Neural cell (in vitro differentiated cells): ENCODE results near the gene ARMH1. TPM values are rescaled to one million over a fixed set of nuclear protein-coding genes. Genes with fewer than 3 reads are reported as not detected.

Source experiments
- H2AFZ ChIP-seq: fragments of 200-600, 300-800 bp; sonication (generic), shearing (Covaris generic); 2 replicates; pipeline ENCODE4 v1.6.0; 2014; ENCODE audit warnings: low read depth, mild to moderate bottlenecking, antibody characterized with exemption, low read length, moderate library complexity
- H3F3A ChIP-seq: fragments of 200-600 bp; shearing (Covaris generic); 2 replicates; pipeline ENCODE4 v1.6.1; 2016; ENCODE audit warnings: mild to moderate bottlenecking, moderate library complexity, mixed read lengths, antibody characterized with exemption, low read length; ENCODE audit not compliant: insufficient read depth, poor library complexity, severe bottlenecking
- H3K27ac ChIP-seq: fragments of 200-600, 300-800 bp; sonication (generic), shearing (Covaris generic); 2 replicates; pipeline ENCODE4 v1.5.1; 2014; ENCODE audit warnings: mild to moderate bottlenecking, low read length, moderate library complexity
- H3K27me3 ChIP-seq: fragments of 300-800, 200-600 bp; sonication (generic), shearing (Covaris generic); 2 replicates; pipeline ENCODE4 v1.6.0; 2014; ENCODE audit warnings: mild to moderate bottlenecking, low read depth, low read length, moderate library complexity; ENCODE audit not compliant: insufficient read depth
- H3K36me3 ChIP-seq: fragments of 300-800, 200-600 bp; sonication (generic), shearing (Covaris generic); 2 replicates; pipeline ENCODE4 v1.5.1; 2014; ENCODE audit warnings: mild to moderate bottlenecking, antibody characterized with exemption, low read length, moderate library complexity; ENCODE audit not compliant: insufficient read depth
- H3K4me2 ChIP-seq: fragments of 300-800, 200-600 bp; sonication (generic), shearing (Covaris generic); 2 replicates; pipeline ENCODE4 v1.6.0; 2014; ENCODE audit warnings: mild to moderate bottlenecking, low read length
- H3K4me3 ChIP-seq: fragments of 300-800, 200-600 bp; sonication (generic), shearing (Covaris generic); 2 replicates; pipeline ENCODE4 v1.5.1; 2014; ENCODE audit warnings: mild to moderate bottlenecking, low read length, moderate library complexity
- H3K79me2 ChIP-seq: fragments of 200-600 bp; shearing (Covaris generic); replicated peaks from 2 replicates; pipeline ENCODE4 v1.6.0; 2014; ENCODE audit warnings: mild to moderate bottlenecking, low read length, moderate library complexity; ENCODE audit not compliant: insufficient read depth
- H3K9ac ChIP-seq: fragments of 300-800, 200-600 bp; sonication (generic), shearing (Covaris generic); 2 replicates; pipeline ENCODE4 v1.6.1; 2016; ENCODE audit warnings: mild to moderate bottlenecking, low read length, mixed read lengths
- H3K9me2 ChIP-seq: fragments of 200-600 bp; shearing (Covaris generic); 2 replicates; pipeline ENCODE4 v1.6.1; 2016; ENCODE audit warnings: mild to moderate bottlenecking, low read length, mixed read lengths; ENCODE audit not compliant: insufficient read depth
- H3K9me3 ChIP-seq: fragments of 200-600, 300-800 bp; sonication (generic), shearing (Covaris generic); 2 replicates; pipeline ENCODE4 v1.6.1; 2016; ENCODE audit warnings: mild to moderate bottlenecking, mixed run types, low read length, moderate library complexity, mixed read lengths
- H4K20me1 ChIP-seq: fragments of 200-600 bp; shearing (Covaris generic); 2 replicates; pipeline ENCODE4 v1.6.1; 2016; ENCODE audit warnings: mild to moderate bottlenecking, mixed run types; ENCODE audit not compliant: insufficient read depth
- CTCF ChIP-seq: fragments of 450-650 bp; IDR thresholded peaks from 2 replicates; pipeline ENCODE4 v1.5.1; 2014; ENCODE audit warnings: antibody characterized with exemption, mild to moderate bottlenecking, moderate library complexity; ENCODE audit not compliant: poor library complexity, severe bottlenecking
- EP300 ChIP-seq: fragments of 450-650 bp; conservative IDR thresholded peaks from 2 replicates; pipeline ENCODE4 v1.6.1; 2014; ENCODE audit warnings: antibody characterized with exemption, mild to moderate bottlenecking, moderate library complexity; ENCODE audit not compliant: poor library complexity, severe bottlenecking
- EZH2 ChIP-seq: fragments of 200-600, 300-800 bp; shearing (Covaris generic), sonication (generic); IDR thresholded peaks from 2 replicates; pipeline ENCODE4 v1.6.1; 2014; ENCODE audit warnings: antibody characterized with exemption, low read length, borderline replicate concordance, mild to moderate bottlenecking; ENCODE audit not compliant: insufficient read depth, poor library complexity, severe bottlenecking
- MXI1 ChIP-seq: fragments of 450-650 bp; conservative IDR thresholded peaks from 2 replicates; pipeline ENCODE4 v1.6.1; 2014; ENCODE audit warnings: antibody characterized with exemption, mild to moderate bottlenecking; ENCODE audit not compliant: poor library complexity, severe bottlenecking
- POLR2AphosphoS5 ChIP-seq: IDR thresholded peaks from 2 replicates; pipeline ENCODE4 v1.6.1; 2012
- RAD21 ChIP-seq: fragments of 450-650 bp; conservative IDR thresholded peaks from 2 replicates; pipeline ENCODE4 v1.6.1; 2014; ENCODE audit warnings: antibody characterized with exemption, mild to moderate bottlenecking, moderate library complexity
- SMC3 ChIP-seq: fragments of 450-650 bp; conservative IDR thresholded peaks from 2 replicates; pipeline ENCODE4 v1.6.1; 2014; ENCODE audit warnings: antibody characterized with exemption, mild to moderate bottlenecking, moderate library complexity; ENCODE audit not compliant: poor library complexity
- TAF1 ChIP-seq: IDR thresholded peaks from 2 replicates; pipeline ENCODE4 v1.6.1; 2012; ENCODE audit warnings: low read depth
- polyA plus RNA-seq: library from polyadenylated mRNA; depleted of rRNA; stranded (reverse); fragments of >200 nt; gene quantifications from 2 replicates; pipeline ENCODE4 v1.2.3, GENCODE V29; 2014
- TF ChIP-seq, protein P1 (sequence below): IDR thresholded peaks from 2 replicates; pipeline ENCODE4 v1.6.1; 2012; ENCODE audit warnings: borderline replicate concordance

ARMH1 gene
- polyA plus RNA-seq, 1 donor from 2014 or later: 105 TPM

DNA sequence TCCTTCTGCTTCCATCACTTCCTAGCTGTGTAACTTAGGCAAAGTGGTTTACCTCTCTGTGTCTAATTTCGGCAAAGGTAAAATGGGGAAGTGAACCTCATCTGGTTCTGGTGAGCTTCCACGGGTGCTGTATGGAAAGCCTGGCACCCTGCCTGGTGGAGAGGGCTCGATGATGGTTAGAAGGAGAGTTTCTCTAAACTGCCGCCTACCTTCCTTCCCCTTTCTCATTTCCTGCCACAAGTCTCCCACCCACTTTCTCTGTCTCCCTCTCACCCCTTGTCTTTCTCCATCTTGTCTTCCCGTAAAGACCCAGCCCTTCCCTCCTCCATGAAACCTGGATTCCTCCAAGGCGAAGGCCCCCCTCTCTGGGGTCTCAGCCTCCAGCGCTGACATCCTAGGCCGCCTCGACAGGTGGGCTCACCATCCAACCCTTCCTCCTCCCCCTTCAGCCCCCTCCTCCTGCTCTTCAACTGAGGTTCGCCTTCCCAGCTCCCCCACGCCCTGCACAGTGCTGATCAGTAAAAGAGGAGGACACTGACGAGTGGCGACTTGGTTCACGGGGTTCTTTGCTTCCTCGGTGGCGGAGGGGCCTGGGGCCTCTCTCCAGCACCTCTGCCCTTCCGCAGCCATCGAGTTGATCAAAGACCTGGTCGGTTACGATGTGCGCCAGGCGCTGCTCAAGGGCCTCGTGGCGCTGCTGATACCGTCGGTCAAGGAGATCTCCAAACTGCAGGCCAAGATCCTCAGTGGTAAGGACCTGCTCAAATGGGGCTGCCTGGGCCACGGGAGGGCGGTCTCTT, 49.2 kb downstream of the ARMH1 start:
- Histone ChIP-seq H3K9me3 (no peaks in the 10 kb centered on the region), H4K20me1 (no peaks in the 10 kb centered on the region), H3K27me3 (no peaks in the 10 kb centered on the region), H2AFZ (no peak overlapping the region), H3F3A (no peaks in the 10 kb centered on the region), H3K9ac (no peak overlapping the region), H3K36me3 (no peaks in the 10 kb centered on the region), H3K27ac (no peak overlapping the region), H3K4me3 (no peak overlapping the region), H3K4me2 (no peak overlapping the region), H3K9me2 (no peaks in the 10 kb centered on the region), H3K79me2 (no peaks in the 10 kb centered on the region)
- TF ChIP-seq MXI1 (no peak), TAF1 (no peak), CTCF (no peak), POLR2AphosphoS5 (no peak), RAD21 (no peak), EP300 (no peak), EZH2 (no peak)
- TF ChIP-seq, protein P1, sequence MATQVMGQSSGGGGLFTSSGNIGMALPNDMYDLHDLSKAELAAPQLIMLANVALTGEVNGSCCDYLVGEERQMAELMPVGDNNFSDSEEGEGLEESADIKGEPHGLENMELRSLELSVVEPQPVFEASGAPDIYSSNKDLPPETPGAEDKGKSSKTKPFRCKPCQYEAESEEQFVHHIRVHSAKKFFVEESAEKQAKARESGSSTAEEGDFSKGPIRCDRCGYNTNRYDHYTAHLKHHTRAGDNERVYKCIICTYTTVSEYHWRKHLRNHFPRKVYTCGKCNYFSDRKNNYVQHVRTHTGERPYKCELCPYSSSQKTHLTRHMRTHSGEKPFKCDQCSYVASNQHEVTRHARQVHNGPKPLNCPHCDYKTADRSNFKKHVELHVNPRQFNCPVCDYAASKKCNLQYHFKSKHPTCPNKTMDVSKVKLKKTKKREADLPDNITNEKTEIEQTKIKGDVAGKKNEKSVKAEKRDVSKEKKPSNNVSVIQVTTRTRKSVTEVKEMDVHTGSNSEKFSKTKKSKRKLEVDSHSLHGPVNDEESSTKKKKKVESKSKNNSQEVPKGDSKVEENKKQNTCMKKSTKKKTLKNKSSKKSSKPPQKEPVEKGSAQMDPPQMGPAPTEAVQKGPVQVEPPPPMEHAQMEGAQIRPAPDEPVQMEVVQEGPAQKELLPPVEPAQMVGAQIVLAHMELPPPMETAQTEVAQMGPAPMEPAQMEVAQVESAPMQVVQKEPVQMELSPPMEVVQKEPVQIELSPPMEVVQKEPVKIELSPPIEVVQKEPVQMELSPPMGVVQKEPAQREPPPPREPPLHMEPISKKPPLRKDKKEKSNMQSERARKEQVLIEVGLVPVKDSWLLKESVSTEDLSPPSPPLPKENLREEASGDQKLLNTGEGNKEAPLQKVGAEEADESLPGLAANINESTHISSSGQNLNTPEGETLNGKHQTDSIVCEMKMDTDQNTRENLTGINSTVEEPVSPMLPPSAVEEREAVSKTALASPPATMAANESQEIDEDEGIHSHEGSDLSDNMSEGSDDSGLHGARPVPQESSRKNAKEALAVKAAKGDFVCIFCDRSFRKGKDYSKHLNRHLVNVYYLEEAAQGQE: no peak

- Histone ChIP-seq H3K27ac (no peak overlapping the region), H2AFZ (no peak overlapping the region), H3K4me3 (no peak overlapping the region), H3K9ac (no peak overlapping the region), H3K79me2 (no peaks in the 10 kb centered on the region), H3K36me3 (no peaks in the 10 kb centered on the region), H4K20me1 (no peaks in the 10 kb centered on the region), H3K4me2 (no peak overlapping the region), H3K9me3 (no peaks in the 10 kb centered on the region), H3K9me2 (no peaks in the 10 kb centered on the region), H3F3A (no peaks in the 10 kb centered on the region), H3K27me3 (no peaks in the 10 kb centered on the region)
- no peak for TF ChIP-seq RAD21
- TF ChIP-seq EZH2: no peak
- TF ChIP-seq SMC3: no peak
- no peak for TF ChIP-seq CTCF
- no peak for TF ChIP-seq MXI1
- TF ChIP-seq, protein P1: no peak
Measured at GRCh38 chr1:44724296-44724954, 49.9 kb downstream of the ARMH1 start.
